ENCODE measurements around the gene PGBD5.

DNA sequence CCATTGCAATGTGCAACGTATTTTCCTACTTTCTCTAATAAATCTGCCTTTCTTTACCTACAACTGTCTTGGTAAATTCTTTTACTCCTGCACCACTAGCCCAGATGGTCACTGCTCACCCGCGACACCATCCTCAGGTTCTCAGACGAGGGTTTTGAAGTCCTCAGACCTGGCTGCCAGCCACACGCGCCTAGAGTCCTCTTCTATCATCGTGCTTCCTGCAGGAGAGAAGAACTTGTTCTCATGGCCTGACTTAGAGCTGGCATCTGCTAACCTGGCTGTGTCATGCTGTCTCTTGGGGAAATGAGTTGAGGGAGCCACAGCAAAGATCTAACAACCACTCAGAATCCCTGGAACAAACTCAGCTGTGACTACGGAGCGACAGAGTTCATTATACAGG, 30.3 kb upstream of the PGBD5 start:
- no peak for TF ChIP-seq FOXP2 (optimal IDR thresholded peaks at IDR 0.05; ENCODE audit: control extremely low read depth, extremely low read length, insufficient read depth)
- TF ChIP-seq POLR2AphosphoS5 (IDR thresholded peaks at IDR 0.05; ENCODE audit: borderline replicate concordance, low read depth, low read length), result no peak
- no peak for TF ChIP-seq EZH2 (IDR thresholded peaks at IDR 0.05)
